Keratinocyte (primary cell): ENCODE results near the gene COG3. TPM values are rescaled to one million over a fixed set of nuclear protein-coding genes. Genes with fewer than 3 reads are reported as not detected.

Source experiments
- DNase-seq: peaks from one replicate; pipeline ENCODE4 v3.0.0-alpha.2; 2011; ENCODE audit warnings: low read depth, missing footprints, low spot score
- FAIRE-seq: peaks from 2 replicates; lab custom pipeline; 2011; peaks lifted over from hg19 to GRCh38; lab: Jason Lieb, UNC
- H2AFZ ChIP-seq: 2 replicates; pipeline ENCODE4 v1.6.0; 2012; ENCODE audit warnings: low read length, control low read depth, inconsistent platforms; ENCODE audit not compliant: control insufficient read depth
- H3K27ac ChIP-seq: 2 replicates; pipeline ENCODE4 v1.5.1; 2011; ENCODE audit warnings: low read length; ENCODE audit not compliant: control insufficient read depth, insufficient read depth
- H3K27me3 ChIP-seq: 3 replicates; pipeline ENCODE4 v1.6.0; 2011; ENCODE audit warnings: low read length; ENCODE audit not compliant: control insufficient read depth, insufficient read depth; ENCODE audit errors: extremely low read depth
- H3K36me3 ChIP-seq, 2 experiments: 2 replicates in 1 of 2; 3 replicates in 1 of 2; pipeline ENCODE4 v1.5.1; 2011; ENCODE audit warnings: low read length in 2 of 2, mild to moderate bottlenecking in 1 of 2; ENCODE audit not compliant: control insufficient read depth in 2 of 2, insufficient read depth in 2 of 2; ENCODE audit errors: extremely low read depth in 1 of 2
- H3K4me1 ChIP-seq: 3 replicates; pipeline ENCODE4 v1.5.1; 2011; ENCODE audit warnings: low read length; ENCODE audit not compliant: control insufficient read depth, insufficient read depth; ENCODE audit errors: extremely low read depth
- H3K4me2 ChIP-seq: 3 replicates; pipeline ENCODE4 v1.6.0; 2011; ENCODE audit warnings: low read depth, low read length; ENCODE audit not compliant: control insufficient read depth, insufficient read depth; ENCODE audit errors: extremely low read depth
- H3K4me3 ChIP-seq, 3 experiments: fragments of 200-600 bp in 1 of 3; sonication (generic) in 1 of 3; 2 replicates in 2 of 3; 3 replicates in 1 of 3; pipeline ENCODE4 v1.5.1; 2011 to 2016; ENCODE audit warnings: low read length in 3 of 3, mild to moderate bottlenecking in 3 of 3, control low read depth in 2 of 3, inconsistent platforms in 1 of 3, low read depth in 1 of 3, mixed read lengths in 1 of 3, mixed run types in 1 of 3, moderate library complexity in 1 of 3; ENCODE audit not compliant: control insufficient read depth in 2 of 3, insufficient read depth in 2 of 3; ENCODE audit errors: extremely low read depth in 1 of 3
- H3K79me2 ChIP-seq: 2 replicates; pipeline ENCODE4 v1.6.0; 2012; ENCODE audit warnings: low read length; ENCODE audit not compliant: control insufficient read depth, insufficient read depth
- H3K9ac ChIP-seq: 3 replicates; pipeline ENCODE4 v1.6.0; 2011; ENCODE audit warnings: low read length; ENCODE audit not compliant: control insufficient read depth, insufficient read depth; ENCODE audit errors: extremely low read depth
- H3K9me1 ChIP-seq: 3 replicates; pipeline ENCODE4 v1.6.0; 2011; ENCODE audit warnings: low read length; ENCODE audit not compliant: control insufficient read depth, insufficient read depth; ENCODE audit errors: extremely low read depth
- H3K9me3 ChIP-seq: 2 replicates; pipeline ENCODE4 v1.5.1; 2012; ENCODE audit warnings: low read depth, low read length; ENCODE audit not compliant: control insufficient read depth
- H4K20me1 ChIP-seq: 3 replicates; pipeline ENCODE4 v1.6.0; 2011; ENCODE audit warnings: low read length; ENCODE audit not compliant: control insufficient read depth, insufficient read depth; ENCODE audit errors: extremely low read depth
- CTCF ChIP-seq, 3 experiments: IDR thresholded peaks in 1 of 3; conservative IDR thresholded peaks in 1 of 3; optimal IDR thresholded peaks in 1 of 3; 2 replicates in 2 of 3; 3 replicates in 1 of 3; pipeline versions ENCODE3 to v1.5.1; 2011; ENCODE audit warnings: low read length in 3 of 3, mild to moderate bottlenecking in 3 of 3, moderate library complexity in 2 of 3, control low read depth in 1 of 3, inconsistent platforms in 1 of 3; ENCODE audit not compliant: insufficient read depth in 2 of 3; ENCODE audit errors: extremely low read depth in 1 of 3
- EZH2 ChIP-seq: IDR thresholded peaks from one replicate; pipeline ENCODE4 v1.6.1; 2012; ENCODE audit warnings: inconsistent platforms, mild to moderate bottlenecking, low read length, moderate library complexity
- dilution Hi-C: fragments of 300-500 bp; cut with MboI; formaldehyde crosslinking; loops from one replicate; pipeline ENCODE4 v1.7.0; 2020; ENCODE audit warnings: low sequenced_read_pairs; ENCODE audit not compliant: extremely low pct_ligation_motif_present
- polyA plus RNA-seq, 5 experiments: library from polyadenylated mRNA; depleted of rRNA in 3 of 5; stranded (reverse) in 3 of 5; stranded (forward) in 1 of 5; unstranded in 1 of 5; fragments of >200 nt; gene quantifications; 1 replicate in 1 of 5; 2 replicates in 3 of 5; 3 replicates in 1 of 5; pipeline versions ENCODE4 v1.2.1 to v1.2.3, GENCODE V29; 2011 to 2012; ENCODE audit warnings: missing spikeins in 2 of 5, low read depth in 1 of 5, low replicate concordance in 1 of 5

COG3 gene
- polyA plus RNA-seq, 1 donor (not counting 4 experiments of a cell fraction or from before 2014, with no cell fraction given): 31.0 TPM

GRCh38 chr13:45439008-45439407, 25.7 kb upstream of the COG3 start:
- H3K27ac ChIP-seq: no peak overlapping the region
- FAIRE-seq (no peak), DNase-seq (no peak)
- dilution Hi-C loops: no loop called here
- TF ChIP-seq CTCF (optimal IDR thresholded peaks at IDR 0.05 in 1 of 3, IDR thresholded peaks at IDR 0.05 in 1 of 3, conservative IDR thresholded peaks at IDR 0.05 in 1 of 3; ENCODE audit: extremely low read depth in 1 of 3, insufficient read depth in 2 of 3, low read length in 3 of 3) (no peak), EZH2 (no peak)
- no peaks in the 10 kb centered on the region for H3K79me2 ChIP-seq
- no peaks in the 10 kb centered on the region for H3K36me3 ChIP-seq
- H3K9me1 ChIP-seq: no peaks in the 10 kb centered on the region
- no peak overlapping the region for H2AFZ ChIP-seq
- no peaks in the 10 kb centered on the region for H4K20me1 ChIP-seq
- no peaks in the 10 kb centered on the region for H3K27me3 ChIP-seq
- H3K9ac ChIP-seq: no peak overlapping the region
- H3K9me3 ChIP-seq: no peaks in the 10 kb centered on the region
- H3K4me1 ChIP-seq: no peaks in the 10 kb centered on the region
- H3K4me2 ChIP-seq: no peak overlapping the region
- H3K4me3 ChIP-seq: no peak overlapping the region

GRCh38 chr13:45439781-45440462, 24.8 kb upstream of the COG3 start:
- dilution Hi-C loops: no loop called here
- H3K27ac ChIP-seq: no peak overlapping the region
- no peaks in the 10 kb centered on the region for H3K9me1 ChIP-seq
- H2AFZ ChIP-seq: no peak overlapping the region
- no peaks in the 10 kb centered on the region for H3K9me3 ChIP-seq
- no peaks in the 10 kb centered on the region for H3K4me1 ChIP-seq
- H3K27me3 ChIP-seq: no peaks in the 10 kb centered on the region
- no peak overlapping the region for H3K9ac ChIP-seq
- no peak overlapping the region for H3K4me3 ChIP-seq
- no peaks in the 10 kb centered on the region for H3K79me2 ChIP-seq
- DNase-seq: no peak
- H3K36me3 ChIP-seq: no peaks in the 10 kb centered on the region
- TF ChIP-seq CTCF (optimal IDR thresholded peaks at IDR 0.05 in 1 of 3, IDR thresholded peaks at IDR 0.05 in 1 of 3, conservative IDR thresholded peaks at IDR 0.05 in 1 of 3; ENCODE audit: extremely low read depth in 1 of 3, insufficient read depth in 2 of 3, low read length in 3 of 3) (no peak), EZH2 (no peak)
- H3K4me2 ChIP-seq: no peak overlapping the region
- FAIRE-seq: no peak
- H4K20me1 ChIP-seq: no peaks in the 10 kb centered on the region
